NCI-H2171 (cell line): ENCODE measurements around the gene VSIG10L.

ENCODE experiments used
- DNase-seq: peaks from one replicate; lab custom pipeline; 2025; lab: John Stamatoyannopoulos, UW

VSIG10L gene

GRCh38 chr19:51338563-51339312 lies 3.2 kb downstream of the VSIG10L start:
- peak; percentile 64 for DNase-seq

GRCh38 chr19:51337861-51338562 lies 3.9 kb downstream of the VSIG10L start:
- no peak for DNase-seq

- DNase-seq: no peak
These were observed 4.6 kb downstream of the VSIG10L start for GRCh38 chr19:51337141-51337860.

- DNase-seq: no peak
These were observed 8.0 kb downstream of the VSIG10L start for GRCh38 chr19:51333836-51334460.

GRCh38 chr19:51331716-51332115 lies 10.2 kb downstream of the VSIG10L start:
- DNase-seq: no peak

- DNase-seq: no peak
These were observed 10.7 kb downstream of the VSIG10L start for GRCh38 chr19:51331193-51331592.

- no peak for DNase-seq
These were observed 11.6 kb downstream of the VSIG10L start for GRCh38 chr19:51330366-51330765.

- DNase-seq: no peak
These were observed 12.5 kb downstream of the VSIG10L start for GRCh38 chr19:51329411-51329810.

GRCh38 chr19:51327066-51328001 lies 14.6 kb downstream of the VSIG10L start:
- no peak for DNase-seq

GRCh38 chr19:51326216-51327065 lies 15.5 kb downstream of the VSIG10L start:
- DNase-seq: no peak

- DNase-seq: no peak
These were observed 16.6 kb downstream of the VSIG10L start for GRCh38 chr19:51325161-51325976.

GRCh38 chr19:51324167-51324481 lies 17.8 kb downstream of the VSIG10L start:
- DNase-seq: no peak

GRCh38 chr19:51323481-51324166 lies 18.3 kb downstream of the VSIG10L start:
- no peak for DNase-seq

- no peak for DNase-seq
These were observed 20.1 kb downstream of the VSIG10L start for GRCh38 chr19:51321799-51322198.

GRCh38 chr19:51320280-51320657 lies 21.7 kb downstream of the VSIG10L start:
- DNase-seq: no peak

- no peak for DNase-seq
These were observed 22.2 kb downstream of the VSIG10L start for GRCh38 chr19:51319649-51320279.

GRCh38 chr19:51318687-51319648 lies 23.0 kb downstream of the VSIG10L start:
- no peak for DNase-seq
